Psoas muscle (tissue), 8 donors: ENCODE measurements around the gene BBS2. TPM values are rescaled to one million over a fixed set of nuclear protein-coding genes. Genes with fewer than 3 reads are reported as not detected.

Source experiments
- ATAC-seq, 4 donors: fragments of 200-7000 bp; cut with Tn5 transposase; one replicate each; pipeline ENCODE4 v1.9.1; 2020; ENCODE audit warnings: moderate library complexity in 3 of 4, mild to moderate bottlenecking in 2 of 4
- DNase-seq, 2 donors: peaks; one replicate each; pipeline ENCODE4 v3.0.0-alpha.2; 2020
- H3K27ac ChIP-seq: fragments of 200-600 bp; one replicate; pipeline ENCODE4 v1.8.0; 2022
- H3K27me3 ChIP-seq, 3 donors: fragments of 200-600 bp in 1 of 3; one replicate each; pipeline versions ENCODE4 v1.6.1 to v1.8.0; 2013 to 2022; ENCODE audit warnings: low read length in 2 of 3, mild to moderate bottlenecking in 2 of 3, moderate library complexity in 1 of 3; ENCODE audit not compliant: insufficient read depth in 3 of 3
- H3K36me3 ChIP-seq, 2 donors: fragments of 200-600 bp in 1 of 2; one replicate each; pipeline versions ENCODE4 v1.6.1 to v1.8.0; 2013 to 2022; ENCODE audit warnings: low read depth in 1 of 2, mild to moderate bottlenecking in 1 of 2, moderate library complexity in 1 of 2; ENCODE audit not compliant: insufficient read depth in 1 of 2
- H3K4me1 ChIP-seq: fragments of 200-600 bp; one replicate; pipeline ENCODE4 v1.8.0; 2022
- H3K4me3 ChIP-seq: fragments of 200-600 bp; one replicate; pipeline ENCODE4 v1.8.0; 2022; ENCODE audit warnings: mild to moderate bottlenecking
- H3K9me3 ChIP-seq: fragments of 200-600 bp; one replicate; pipeline ENCODE4 v1.8.0; 2022
- CTCF ChIP-seq: fragments of 200-600 bp; IDR thresholded peaks from one replicate; pipeline ENCODE4 v1.8.0; 2022; ENCODE audit warnings: antibody characterized with exemption
- WGBS, 3 donors: extraction: QIAGEN DNeasy Blood & Tissue Kit; methylation state at CpG; one replicate each; pipeline versions ENCODE4 v1.1.6 to v1.1.7; 2013; 5-methylcytosine and 5-hydroxymethylcytosine counted together
- intact Hi-C, 2 donors: fragments of 100-400 bp; cut with DNase I; formaldehyde crosslinking; loops; one replicate each; pipeline versions ENCODE4 v1.11.0 to v1.14.2; 2022
- polyA plus RNA-seq, 3 donors: library from polyadenylated mRNA; stranded (reverse); fragments of 200-250 nt; gene quantifications; one replicate each; pipeline ENCODE4 v1.2.3, GENCODE V29; 2013
- total RNA-seq, 4 donors: library from RNA; stranded (reverse); fragmentation: NEBNext Ultra II Directional in 2 of 4; extraction: Animal tissue kit (Norgen Biotek cat#: 25700) in 2 of 4; gene quantifications; one replicate each; pipeline versions ENCODE4 v1.2.1 to v1.2.4, GENCODE V29; 2021 to 2023
- donor health status: healthy with polysubstance abuse.
- donor health status: DM: no; HTN: no; CAD: no; lungs with moderate emphysema.
- donor health status: Bipolar disorder and iron deficiency.
- donor health status: healthy.
- donor health status: DM: yes; HTN: yes; CAD: no.
- donor health status: DM: no; HTN: no; CAD: no.
- donor health status: DM: no; HTN: no; CAD: no.
- donor health status: DM: yes; HTN: yes; CAD: no.

BBS2 gene
- total and polyA plus RNA-seq, 7 donors: 19.1 to 70.6 (median 30.3) TPM

- Histone ChIP-seq H3K4me1 (peaks cover 29% of the 10 kb centered on the region), H3K9me3 (no peaks in the 10 kb centered on the region), H3K27ac (no peak overlapping the region), H3K27me3 (no peaks in the 10 kb centered on the region), H3K36me3 (no peaks in the 10 kb centered on the region), H3K4me3 (peak overlapping the region; percentile 98)
- intact Hi-C loops: loop anchor here in 1 of 2 donors (5.0 to 10.0 kb wide), 2 partner anchors 84 to 186 kb away; no protein-coding TSS in a partner anchor
- DNase-seq: no peak
- 44 to 65% (median 59%) methylated on average over 7 of the region's 7 CpGs for WGBS, 3 donors
- TF ChIP-seq CTCF: no peak
- ATAC-seq: peak in 1 of 4 donors; percentile 26
These were observed 1.4 kb downstream of the BBS2 start for GRCh38 chr16:56518425-56518824.

- Histone ChIP-seq H3K36me3 (peaks cover 0 to 4% of the 10 kb centered on the region in 2 donors), H3K9me3 (no peaks in the 10 kb centered on the region), H3K27me3 (no peaks in the 10 kb centered on the region), H3K4me3 (no peak overlapping the region), H3K27ac (no peak overlapping the region), H3K4me1 (peaks cover 29% of the 10 kb centered on the region)
- WGBS, 3 donors: 93 to 95% (median 95%) methylated on average over 2 of the region's 2 CpGs
- ATAC-seq (no peak), DNase-seq (no peak)
- intact Hi-C loops: loop anchor here in 1 of 2 donors (5.0 to 10.0 kb wide), 2 partner anchors 85 to 188 kb away; no protein-coding TSS in a partner anchor
- TF ChIP-seq CTCF: no peak
These were observed 2.6 kb downstream of the BBS2 start for GRCh38 chr16:56517206-56517605.

GRCh38 chr16:56515665-56516064 is 4.2 kb downstream of the BBS2 start:
- ATAC-seq: no peak
- H3K27ac ChIP-seq: no peak overlapping the region
- peaks cover 33% of the 10 kb centered on the region for H3K4me1 ChIP-seq
- H3K4me3 ChIP-seq: no peak overlapping the region
- TF ChIP-seq CTCF: no peak
- H3K27me3 ChIP-seq: no peaks in the 10 kb centered on the region
- peaks cover 0 to 12% of the 10 kb centered on the region in 2 donors for H3K36me3 ChIP-seq
- 56 to 78% (median 58%) methylated on average over 6 of the region's 6 CpGs for WGBS, 3 donors
- intact Hi-C loops: loop anchor here in 1 of 2 donors (5.0 to 10.0 kb wide), 2 partner anchors 87 to 189 kb away; no protein-coding TSS in a partner anchor
- no peak for DNase-seq
- H3K9me3 ChIP-seq: no peaks in the 10 kb centered on the region

- peaks cover 0 to 19% of the 10 kb centered on the region in 2 donors for H3K36me3 ChIP-seq
- peaks cover 33% of the 10 kb centered on the region for H3K4me1 ChIP-seq
- H3K9me3 ChIP-seq: no peaks in the 10 kb centered on the region
- intact Hi-C loops: loop anchor here (5.0 to 10.0 kb wide), 3 partner anchors 87 to 190 kb away; no protein-coding TSS in a partner anchor
- TF ChIP-seq CTCF: no peak
- no peak overlapping the region for H3K27ac ChIP-seq
- no peak overlapping the region for H3K4me3 ChIP-seq
- no peak for DNase-seq
- 73 to 95% (median 89%) methylated on average over 3 of the region's 3 CpGs for WGBS, 3 donors
- H3K27me3 ChIP-seq: no peaks in the 10 kb centered on the region
- no peak for ATAC-seq
These were observed 5.0 kb downstream of the BBS2 start for GRCh38 chr16:56514845-56515244.

- DNase-seq (no peak), ATAC-seq (peak; percentile 47 to 66 (median 64))
- no peak overlapping the region for H3K27ac ChIP-seq
- H3K4me3 ChIP-seq: no peak overlapping the region
- no peaks in the 10 kb centered on the region for H3K27me3 ChIP-seq
- H3K9me3 ChIP-seq: no peaks in the 10 kb centered on the region
- H3K36me3 ChIP-seq: peaks cover 3 to 28% of the 10 kb centered on the region in 2 donors
- intact Hi-C loops: loop anchor here (5.0 to 10.0 kb wide), 3 partner anchors 88 to 191 kb away; no protein-coding TSS in a partner anchor
- peak; percentile 77 for TF ChIP-seq CTCF
- peaks cover 32% of the 10 kb centered on the region for H3K4me1 ChIP-seq
- 39 to 44% (median 40%) methylated on average over 3 of the region's 3 CpGs for WGBS, 3 donors
These were observed 5.9 kb downstream of the BBS2 start for GRCh38 chr16:56513972-56514371.
